Kidney epithelial cell (primary cell): ENCODE measurements around the gene PTCD1. TPM values are rescaled to one million over a fixed set of nuclear protein-coding genes. Genes with fewer than 3 reads are reported as not detected.

Experiments used
- DNase-seq: peaks from one replicate; pipeline ENCODE4 v3.0.0-alpha.2; 2010; ENCODE audit warnings: low read depth
- H3K27me3 ChIP-seq: 2 replicates; pipeline ENCODE4 v1.6.0; 2011; ENCODE audit warnings: low read length; ENCODE audit not compliant: control insufficient read depth, insufficient read depth
- H3K36me3 ChIP-seq: 2 replicates; pipeline ENCODE4 v1.5.1; 2011; ENCODE audit warnings: low read length; ENCODE audit not compliant: control insufficient read depth, insufficient read depth
- H3K4me3 ChIP-seq: 2 replicates; pipeline ENCODE4 v1.5.1; 2011; ENCODE audit warnings: low read depth, mild to moderate bottlenecking, control low read depth, low read length
- CTCF ChIP-seq: IDR thresholded peaks from 2 replicates; pipeline ENCODE4 v1.5.1; 2011; ENCODE audit warnings: mild to moderate bottlenecking, moderate library complexity, low read length, control low read depth, inconsistent platforms; ENCODE audit not compliant: insufficient read depth, poor library complexity, severe bottlenecking
- total RNA-seq: library from RNA; depleted of rRNA; stranded (reverse); fragments of >200 nt; gene quantifications from 2 replicates; pipeline ENCODE4 v1.2.3, GENCODE V29; 2015

PTCD1 gene
- total RNA-seq, 1 donor from 2014 or later = 5.6 TPM

- no peak for TF ChIP-seq CTCF
- peak within 1 kb of the TSS; percentile 83 for H3K4me3 ChIP-seq
- H3K36me3 ChIP-seq = no peaks in the 10 kb centered on the region
- H3K27me3 ChIP-seq = no peaks in the 10 kb centered on the region
- peak; percentile 72 for DNase-seq
Observed at GRCh38 chr7:99472561-99473314, 34.1 kb upstream of the PTCD1 start, which contains the start of gene ZNF789. Gene ZNF789, plus strand, starts transcription at chr7:99472890. Its CDS starts 3,567 bp downstream, at chr7:99476457.

- H3K36me3 ChIP-seq = no peaks in the 10 kb centered on the region
- no peaks in the 10 kb centered on the region for H3K27me3 ChIP-seq
- TF ChIP-seq CTCF = no peak
- no peak overlapping the region for H3K4me3 ChIP-seq
- no peak for DNase-seq
Observed at GRCh38 chr7:99469381-99470065, 30.9 kb upstream of the PTCD1 start.

- Histone ChIP-seq H3K4me3 (no peak overlapping the region), H3K36me3 (peaks cover 1% of the 10 kb centered on the region), H3K27me3 (no peaks in the 10 kb centered on the region)
- TF ChIP-seq CTCF = no peak
- DNase-seq = no peak
Observed at GRCh38 chr7:99468336-99468918, 29.8 kb upstream of the PTCD1 start.

- Histone ChIP-seq H3K27me3 (no peaks in the 10 kb centered on the region), H3K36me3 (peaks cover 3% of the 10 kb centered on the region), H3K4me3 (peak overlapping the region; percentile 80)
- no peak for TF ChIP-seq CTCF
- DNase-seq = no peak
Observed at GRCh38 chr7:99465421-99465768, 26.8 kb upstream of the PTCD1 start.

GRCh38 chr7:99461221-99461620 is 22.6 kb upstream of the PTCD1 start:
- no peak for DNase-seq

More at GRCh38 chr7:99461221-99461620, 22.6 kb upstream of the PTCD1 start:
- Histone ChIP-seq H3K27me3 (no peaks in the 10 kb centered on the region), H3K36me3 (peaks cover 4% of the 10 kb centered on the region), H3K4me3 (no peak overlapping the region)
- TF ChIP-seq CTCF = no peak
